GM12864 (cell line): ENCODE measurements around the gene ROPN1.
"Not testable (repeated sequence)": the region's sequence is repeated elsewhere in the genome, so short reads cannot be mapped to it uniquely, and the experiment has no call there.

Experiments used
- DNase-seq: peaks from one replicate; pipeline ENCODE4 v3.0.0-alpha.2; 2011; ENCODE audit warnings: low read depth
- H3K4me3 ChIP-seq: 2 replicates; pipeline ENCODE4 v1.5.1; 2011; ENCODE audit warnings: mild to moderate bottlenecking, low read depth, low read length, control low read depth
- CTCF ChIP-seq: IDR thresholded peaks from 2 replicates; pipeline ENCODE4 v1.5.1; 2011; ENCODE audit warnings: low read depth, mild to moderate bottlenecking, moderate library complexity, low read length, control low read depth, inconsistent platforms; ENCODE audit errors: missing control alignments

Gene ROPN1

DNA sequence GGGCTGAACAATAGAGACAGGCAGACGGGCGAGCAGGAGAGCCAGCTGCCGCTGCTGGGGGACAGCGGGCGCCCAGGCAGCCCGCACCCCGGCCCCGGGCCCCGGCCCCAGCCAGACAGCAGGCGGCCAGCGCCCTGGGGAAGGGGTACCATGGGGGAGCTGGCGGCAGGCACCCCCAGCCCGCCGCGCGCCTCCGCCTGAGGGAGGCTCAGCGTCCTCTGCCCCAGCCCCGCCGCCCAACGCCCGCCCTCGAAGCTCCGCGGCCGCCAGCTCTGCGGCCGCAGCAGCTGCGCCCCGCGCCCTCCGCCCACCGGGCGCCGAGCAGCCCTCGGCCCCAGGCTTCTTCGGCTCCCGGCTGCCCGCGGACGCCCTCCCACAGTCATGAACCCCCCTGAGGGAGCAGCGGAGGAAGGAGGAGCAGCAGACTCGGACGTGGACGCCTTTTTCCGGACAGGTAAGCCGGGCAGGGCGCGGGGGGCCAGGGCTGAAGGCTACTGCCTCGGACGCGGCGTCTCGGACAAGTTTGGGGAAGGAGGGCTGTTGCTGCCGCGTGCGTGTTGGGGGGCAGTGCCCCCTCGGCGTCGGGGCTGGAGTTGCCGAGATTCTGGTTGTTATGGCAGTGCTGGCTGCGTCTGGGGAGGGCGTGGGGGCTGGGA, 41.6 kb upstream of the ROPN1 start, which contains the start of gene KALRN:
KALRN (plus strand) TSS at position 10 of the 656 bp plus-strand sequence.
- peak within 1 kb of the TSS; percentile 24 for H3K4me3 ChIP-seq
- no peak for TF ChIP-seq CTCF
- no peak for DNase-seq

- no peak for DNase-seq
- H3K4me3 ChIP-seq = peak overlapping the region; percentile 24
- TF ChIP-seq CTCF = peak; percentile 61
Observed at GRCh38 chr3:124032881-124033359, 41.0 kb upstream of the ROPN1 start.

DNA sequence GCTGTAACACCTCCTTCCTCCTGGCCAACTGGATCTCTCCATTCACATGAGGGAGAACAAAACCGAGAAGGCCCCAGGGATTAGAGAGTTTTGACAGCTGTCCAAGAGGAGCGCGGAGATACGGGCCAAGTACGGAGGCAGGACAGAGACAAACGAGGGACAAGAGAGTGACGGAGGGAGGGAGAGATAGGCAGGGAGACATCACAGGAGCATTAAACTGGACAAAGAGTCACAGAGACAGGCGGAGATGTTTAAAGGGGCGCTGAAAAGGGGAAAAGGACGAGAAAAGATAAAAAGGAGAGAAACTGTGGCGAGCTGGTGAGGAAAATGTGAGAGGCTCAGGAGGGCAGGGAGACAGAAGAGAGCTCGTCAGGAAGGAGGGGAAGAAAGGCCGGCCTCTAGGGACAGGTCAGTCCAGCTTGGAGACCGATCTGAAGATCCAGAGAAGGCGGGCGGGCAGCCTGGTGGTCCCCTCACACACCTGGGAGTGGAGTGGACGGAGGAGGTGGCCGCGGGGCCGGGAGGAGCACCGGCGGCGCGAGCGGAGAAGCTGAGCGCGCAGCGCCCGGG, 40.5 kb upstream of the ROPN1 start:
- DNase-seq = no peak
- peak overlapping the region; percentile 24 for H3K4me3 ChIP-seq
- no peak for TF ChIP-seq CTCF

GRCh38 chr3:124026516-124026915, 34.6 kb upstream of the ROPN1 start:
- H3K4me3 ChIP-seq = no peak overlapping the region
- no peak for DNase-seq
- no peak for TF ChIP-seq CTCF

DNA sequence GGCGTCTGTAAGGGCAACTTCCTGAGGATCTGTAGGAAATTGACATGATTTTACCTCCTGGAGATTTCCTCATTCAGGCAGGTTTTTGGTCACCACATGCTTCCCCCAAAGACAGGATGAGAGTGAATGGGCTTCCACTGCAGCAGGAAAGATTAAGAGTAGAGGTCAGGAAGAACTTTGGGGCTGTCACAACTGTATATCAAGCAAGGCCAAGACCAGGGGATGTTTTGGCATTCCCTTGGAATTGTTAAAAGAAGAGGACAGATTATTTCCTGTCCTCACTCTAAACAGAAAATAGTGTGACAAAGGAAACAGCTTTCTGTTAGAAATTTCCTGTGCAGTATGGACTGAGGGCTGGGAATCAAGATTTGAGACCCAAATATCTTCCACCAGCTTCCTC, 31.6 kb upstream of the ROPN1 start:
- H3K4me3 ChIP-seq, DNase-seq: not testable (repeated sequence)

GRCh38 chr3:124019291-124019690, 27.4 kb upstream of the ROPN1 start:
- no peak for TF ChIP-seq CTCF
- no peak overlapping the region for H3K4me3 ChIP-seq
- no peak for DNase-seq

DNA sequence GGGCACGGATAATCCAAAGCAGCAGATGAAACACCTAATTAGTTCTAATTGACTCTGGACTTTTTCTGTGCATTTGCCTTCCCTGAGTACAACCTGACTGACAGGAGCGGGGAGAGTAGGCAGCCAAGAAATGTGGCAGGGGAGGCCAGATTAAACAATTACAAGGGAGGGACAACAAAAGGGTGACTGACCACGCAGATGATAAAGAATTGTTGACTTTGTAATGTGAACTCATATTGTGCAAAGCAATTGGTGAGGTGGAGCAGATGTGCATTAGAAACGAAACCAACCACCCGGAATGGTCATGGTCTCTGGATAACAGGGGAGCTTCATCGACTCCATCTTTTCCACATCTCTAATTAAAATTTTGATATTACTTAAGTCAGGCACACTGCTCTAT, 25.6 kb upstream of the ROPN1 start:
- not testable (repeated sequence) for DNase-seq, H3K4me3 ChIP-seq

DNA sequence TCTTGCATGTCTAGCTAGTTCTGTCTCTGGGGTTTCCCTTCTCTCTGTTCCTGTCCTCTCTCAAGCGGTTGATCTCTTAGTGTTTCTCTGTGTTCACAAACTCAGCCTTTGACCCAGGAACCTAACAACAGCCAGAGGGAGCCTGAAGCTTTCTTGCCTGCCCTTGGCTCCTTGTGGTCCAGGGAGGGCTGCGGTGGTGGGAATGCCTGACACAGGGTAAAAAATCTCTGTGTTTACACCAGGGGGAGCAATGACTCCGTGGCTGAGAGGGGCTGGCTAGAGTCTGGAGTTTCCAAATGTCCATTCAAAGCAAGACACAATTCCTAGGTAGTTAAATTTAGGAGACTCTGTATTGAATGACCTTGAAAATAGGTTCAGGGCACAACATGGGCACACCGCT, 24.6 kb upstream of the ROPN1 start:
- not testable (repeated sequence) for H3K4me3 ChIP-seq, DNase-seq

More for the DNA sequence above, 24.6 kb upstream of the ROPN1 start:
- TF ChIP-seq CTCF = peak; percentile 28
